Loucy (cell line): ENCODE measurements around the gene APOM.

Source experiments
- H2AFZ ChIP-seq: fragments of 200-600 bp; sonication (generic); 2 replicates; pipeline ENCODE4 v1.6.0; 2016; ENCODE audit warnings: antibody characterized with exemption, mild to moderate bottlenecking, low read length, moderate library complexity
- H3F3A ChIP-seq: fragments of 200-600 bp; 2 replicates; pipeline ENCODE4 v1.6.0; 2016; ENCODE audit warnings: antibody characterized with exemption, low read depth, mild to moderate bottlenecking
- H3K27me3 ChIP-seq: fragments of 200-600 bp; sonication (generic); 2 replicates; pipeline ENCODE4 v1.6.1; 2014; ENCODE audit warnings: low read length, mild to moderate bottlenecking; ENCODE audit not compliant: insufficient read depth, poor library complexity, severe bottlenecking
- H3K36me3 ChIP-seq: fragments of 200-600 bp; sonication (generic); 2 replicates; pipeline ENCODE4 v1.6.1; 2016; ENCODE audit warnings: low read length; ENCODE audit not compliant: insufficient read depth
- H3K4me1 ChIP-seq: fragments of 200-600 bp; sonication (generic); 2 replicates; pipeline ENCODE4 v1.5.1; 2014; ENCODE audit warnings: low read length, mild to moderate bottlenecking; ENCODE audit not compliant: insufficient read depth, poor library complexity, severe bottlenecking
- H3K4me2 ChIP-seq: fragments of 200-600 bp; sonication (generic); 2 replicates; pipeline ENCODE4 v1.6.0; 2014; ENCODE audit warnings: antibody characterized with exemption, low read length, low read depth, mild to moderate bottlenecking; ENCODE audit not compliant: poor library complexity, severe bottlenecking
- H3K4me3 ChIP-seq: fragments of 200-600 bp; sonication (generic); 2 replicates; pipeline ENCODE4 v1.5.1; 2014; ENCODE audit warnings: low read length, mild to moderate bottlenecking, mixed read lengths; ENCODE audit not compliant: poor library complexity, severe bottlenecking
- H3K79me2 ChIP-seq: fragments of 200-600 bp; sonication (generic); 2 replicates; pipeline ENCODE4 v1.6.1; 2014; ENCODE audit warnings: low read length; ENCODE audit not compliant: insufficient read depth
- H3K9ac ChIP-seq: fragments of 200-600 bp; sonication (generic); 2 replicates; pipeline ENCODE4 v1.6.0; 2014; ENCODE audit warnings: mild to moderate bottlenecking, low read depth, low read length, moderate library complexity; ENCODE audit not compliant: poor library complexity, severe bottlenecking
- H3K9me2 ChIP-seq: fragments of 200-600 bp; sonication (generic); replicated peaks from 2 replicates; pipeline ENCODE4 v1.6.1; 2016; ENCODE audit warnings: low read depth, low read length, mixed read lengths
- H3K9me3 ChIP-seq: fragments of 200-600 bp; sonication (generic); 2 replicates; pipeline ENCODE4 v1.6.1; 2014; ENCODE audit warnings: mild to moderate bottlenecking, antibody characterized with exemption, low read length, low read depth; ENCODE audit not compliant: insufficient read depth
- H4K20me1 ChIP-seq: fragments of 200-600 bp; sonication (generic); 2 replicates; pipeline ENCODE4 v1.6.0; 2014; ENCODE audit warnings: antibody characterized with exemption, low read length, mild to moderate bottlenecking; ENCODE audit not compliant: insufficient read depth, poor library complexity, severe bottlenecking
- CTCF ChIP-seq: fragments of 200-600 bp; sonication (generic); conservative IDR thresholded peaks from 2 replicates; pipeline ENCODE4 v1.5.1; 2014; ENCODE audit warnings: mild to moderate bottlenecking, antibody characterized with exemption, low read length
- EZH2phosphoT487 ChIP-seq: fragments of 200-600 bp; IDR thresholded peaks from 2 replicates; pipeline ENCODE4 v1.6.1; 2018; ENCODE audit warnings: antibody characterized with exemption, mild to moderate bottlenecking, moderate library complexity, borderline replicate concordance

The APOM gene

DNA sequence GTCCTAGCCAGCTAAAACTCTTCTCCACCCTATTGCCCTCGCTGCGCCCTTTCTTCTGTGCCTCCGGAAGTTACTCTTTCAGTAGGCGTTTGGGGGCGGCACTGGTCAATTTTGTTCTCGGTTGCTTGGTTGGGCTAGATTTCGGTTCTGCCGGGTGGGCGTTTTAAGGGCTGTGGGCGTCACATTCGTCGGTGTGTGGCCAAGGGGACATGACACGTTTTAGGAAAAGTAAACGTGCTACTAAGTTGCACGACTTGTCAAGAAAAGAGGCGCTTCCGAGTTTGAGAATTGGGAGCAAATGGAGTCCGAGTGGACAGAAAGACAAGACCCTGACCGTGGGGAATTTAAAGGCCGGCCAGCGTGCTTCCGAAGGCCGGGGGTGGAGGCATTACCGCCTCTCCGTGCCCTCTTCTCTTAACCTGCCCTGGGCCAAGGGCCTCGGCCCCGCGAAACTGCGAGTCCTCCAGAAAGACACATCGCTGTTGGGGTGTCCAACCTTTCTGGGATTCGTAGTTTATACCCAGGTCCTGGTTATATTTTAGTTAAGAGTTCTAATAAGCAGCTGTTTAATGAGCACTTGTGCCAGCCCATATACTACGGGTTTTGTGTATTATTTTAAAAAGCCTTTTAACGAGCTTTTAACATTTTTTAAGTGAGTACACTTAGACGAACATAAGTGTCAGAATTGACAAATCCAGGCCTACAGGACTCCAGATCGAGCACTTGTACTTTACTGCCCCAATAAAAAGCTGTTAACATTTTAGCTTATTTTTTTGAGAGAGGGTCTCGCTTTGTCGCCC lies 2.6 kb upstream of the APOM start:
- Histone ChIP-seq H3K9me3 (no peaks in the 10 kb centered on the region), H4K20me1 (peaks cover 36% of the 10 kb centered on the region), H3K9ac (peak overlapping the region; percentile 88), H3K27me3 (no peaks in the 10 kb centered on the region), H3K4me2 (peak overlapping the region; percentile 85), H3K9me2 (no peaks in the 10 kb centered on the region), H3K36me3 (peaks cover 19% of the 10 kb centered on the region; the same call in 1 of the 2 replicates), H2AFZ (peak overlapping the region; percentile 82; the same call in 1 of the 2 replicates), H3K4me3 (peak overlapping the region; percentile 81), H3K79me2 (peaks cover 51% of the 10 kb centered on the region), H3F3A (0 out of 2 replicates have a peak, but pooled peaks cover 7% of the 10 kb centered on the region), H3K4me1 (peaks cover 28% of the 10 kb centered on the region)
- TF ChIP-seq EZH2phosphoT487, result no peak
- TF ChIP-seq CTCF, result peak; percentile 28; the same call in 1 of the 2 replicates

DNA sequence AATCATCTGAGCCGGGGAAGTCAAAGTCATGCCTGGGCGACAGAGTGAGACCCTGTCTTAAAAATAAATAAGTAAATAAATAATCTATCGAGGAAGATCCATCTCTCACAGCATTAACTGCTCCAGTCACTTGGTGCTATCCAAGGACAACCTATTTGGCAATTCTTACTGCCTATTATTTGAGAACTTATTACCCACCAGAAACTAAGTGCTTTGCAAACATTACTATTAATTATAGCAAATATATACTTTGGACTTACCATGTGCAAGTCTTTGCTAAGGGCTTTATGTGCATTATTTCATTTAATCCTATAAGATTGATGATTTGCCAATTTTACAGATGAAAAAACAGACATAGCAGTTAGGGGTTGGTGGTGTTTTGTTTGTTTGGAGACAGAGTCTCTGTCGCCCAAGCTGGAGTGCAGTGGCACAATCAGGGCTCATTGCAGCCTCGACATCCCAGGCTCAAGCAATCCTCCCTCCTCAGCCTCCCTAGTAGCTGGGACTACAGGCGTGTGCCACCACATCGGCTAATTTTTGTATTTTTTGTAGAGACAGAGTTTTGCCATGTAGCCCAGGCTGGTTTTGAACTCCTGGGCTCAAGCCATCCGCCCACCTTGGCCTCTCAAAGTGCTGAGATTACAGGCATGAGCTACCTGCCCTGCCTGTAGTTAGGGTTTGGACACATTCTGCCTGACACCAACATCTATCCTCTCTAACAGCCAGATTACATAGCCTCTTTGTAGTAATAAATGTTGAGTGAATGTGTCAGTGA lies 933 bp upstream of the APOM start:
- no peaks in the 10 kb centered on the region for H3K27me3 ChIP-seq
- H3F3A ChIP-seq, result 0 out of 2 replicates have a peak, but pooled peaks cover 7% of the 10 kb centered on the region
- peaks cover 30% of the 10 kb centered on the region for H4K20me1 ChIP-seq
- no peak overlapping the region for H3K9ac ChIP-seq
- H3K36me3 ChIP-seq, result 0 out of 2 replicates have a peak, but pooled peaks cover 5% of the 10 kb centered on the region
- no peak overlapping the region for H3K4me3 ChIP-seq
- no peaks in the 10 kb centered on the region for H3K9me3 ChIP-seq
- no peak overlapping the region for H3K4me2 ChIP-seq
- H2AFZ ChIP-seq, result no peak overlapping the region
- H3K79me2 ChIP-seq, result peaks cover 51% of the 10 kb centered on the region
- TF ChIP-seq CTCF, result no peak
- no peak for TF ChIP-seq EZH2phosphoT487
- peaks cover 42% of the 10 kb centered on the region for H3K4me1 ChIP-seq
- H3K9me2 ChIP-seq, result no peaks in the 10 kb centered on the region

DNA sequence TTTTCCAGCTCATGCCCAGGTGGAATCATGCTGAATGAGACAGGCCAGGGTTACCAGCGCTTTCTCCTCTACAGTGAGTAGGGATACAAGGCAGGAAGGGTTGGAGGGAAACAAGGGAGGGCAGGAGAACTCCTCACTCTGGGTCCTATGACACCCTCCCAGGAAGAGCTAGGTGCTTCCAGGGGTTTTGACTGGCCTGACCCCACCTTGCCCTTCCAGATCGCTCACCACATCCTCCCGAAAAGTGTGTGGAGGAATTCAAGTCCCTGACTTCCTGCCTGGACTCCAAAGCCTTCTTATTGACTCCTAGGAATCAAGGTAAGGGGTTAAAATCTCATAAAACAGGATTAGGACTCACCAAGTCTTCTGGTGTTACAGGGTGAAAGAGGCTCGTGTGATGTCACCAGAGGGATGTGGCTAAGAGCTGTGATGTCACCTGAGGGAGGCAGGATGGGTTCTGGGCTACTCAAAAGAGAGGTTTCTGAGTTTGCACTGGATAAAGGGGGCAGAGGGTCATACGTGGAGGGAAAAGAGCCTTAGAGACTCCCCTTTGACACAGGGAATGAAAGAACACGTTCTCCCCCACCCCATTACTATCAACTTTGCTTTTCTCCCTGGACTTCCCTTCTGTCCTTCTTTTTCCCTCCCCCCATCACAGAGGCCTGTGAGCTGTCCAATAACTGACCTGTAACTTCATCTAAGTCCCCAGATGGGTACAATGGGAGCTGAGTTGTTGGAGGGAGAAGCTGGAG lies 1.9 kb downstream of the APOM start:
- peaks cover 40% of the 10 kb centered on the region for H3K79me2 ChIP-seq
- H3K36me3 ChIP-seq, result no peaks in the 10 kb centered on the region
- H3K4me2 ChIP-seq, result peak overlapping the region; percentile 93
- H3K9me2 ChIP-seq, result no peaks in the 10 kb centered on the region
- H2AFZ ChIP-seq, result no peak overlapping the region
- no peaks in the 10 kb centered on the region for H3K9me3 ChIP-seq
- peaks cover 41% of the 10 kb centered on the region for H3K4me1 ChIP-seq
- H3K4me3 ChIP-seq, result peak overlapping the region; percentile 92
- peaks cover 10% of the 10 kb centered on the region for H4K20me1 ChIP-seq
- H3F3A ChIP-seq, result 0 out of 2 replicates have a peak, but pooled peaks cover 7% of the 10 kb centered on the region
- no peaks in the 10 kb centered on the region for H3K27me3 ChIP-seq
- H3K9ac ChIP-seq, result peak overlapping the region; percentile 88
- TF ChIP-seq EZH2phosphoT487 (no peak), CTCF (no peak)
